Stomach (tissue), 4 donors: Measurements from ENCODE around the gene ARHGEF25.

Source experiments
- CTCF ChIP-seq, 7 experiments: fragments of 450-650 bp in 4 of 7; fragments of 200-600 bp in 3 of 7; sonication (generic) in 3 of 7; IDR thresholded peaks; one replicate each; pipeline ENCODE4 v1.5.1; 2016 to 2019; ENCODE audit warnings: antibody characterized with exemption in 7 of 7, control low read depth in 2 of 7, mild to moderate bottlenecking in 1 of 7
- POLR2A ChIP-seq, 4 donors: fragments of 450-650 bp; IDR thresholded peaks; one replicate each; pipeline ENCODE4 v1.6.1; 2016; ENCODE audit warnings: antibody characterized with exemption in 4 of 4, control low read depth in 2 of 4, mild to moderate bottlenecking in 1 of 4, moderate library complexity in 1 of 4

DNA sequence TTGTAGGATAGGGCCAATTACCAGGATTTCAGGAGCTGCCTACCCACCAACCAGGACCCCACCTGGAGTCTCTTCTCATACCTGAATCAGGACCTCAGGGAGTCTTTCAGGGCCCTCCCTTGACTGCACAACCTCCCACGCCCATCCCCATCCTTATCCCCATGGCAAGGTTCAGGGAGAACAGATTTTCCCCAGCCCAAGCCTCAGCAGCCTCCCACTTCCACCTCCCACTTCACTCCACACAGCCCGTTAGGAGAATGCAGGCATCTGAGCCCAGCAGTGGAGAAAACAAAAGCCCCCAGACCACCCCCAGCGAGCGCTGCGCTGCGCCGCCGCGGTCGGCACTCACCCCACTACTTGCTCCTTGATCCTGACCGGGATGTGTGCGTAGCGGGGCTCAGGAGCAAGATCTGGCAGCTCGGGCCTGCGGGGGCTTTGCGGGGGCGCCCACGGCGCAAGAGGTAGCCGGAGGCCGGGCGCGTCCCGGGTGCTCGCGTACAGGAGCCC lies 20.4 kb downstream of the ARHGEF25 start:
- TF ChIP-seq CTCF (IDR thresholded peaks at IDR 0.05) = no peak
- TF ChIP-seq POLR2A (IDR thresholded peaks at IDR 0.05) = no peak
